Ovary (tissue), 9 donors: ENCODE data around the gene PLBD2. TPM values are rescaled to one million over a fixed set of nuclear protein-coding genes. Genes with fewer than 3 reads are reported as not detected.

Source experiments
- DNase-seq, 5 donors: peaks; one replicate each; pipeline ENCODE4 v3.0.0-alpha.2; 2019 to 2020
- H3K27ac ChIP-seq, 2 donors: fragments of 200-600 bp; one replicate each; pipeline versions ENCODE4 v1.5.1 to v1.8.0; 2019 to 2022
- H3K27me3 ChIP-seq: fragments of 200-600 bp; one replicate; pipeline ENCODE4 v1.8.0; 2022
- H3K36me3 ChIP-seq: fragments of 200-600 bp; sonication (generic); one replicate; pipeline ENCODE4 v1.5.1; 2019
- H3K4me1 ChIP-seq: one replicate; pipeline ENCODE4 v1.8.1; 2013; ENCODE audit warnings: mild to moderate bottlenecking, moderate library complexity; ENCODE audit not compliant: insufficient read depth
- H3K4me3 ChIP-seq: fragments of 200-600 bp; sonication (generic); one replicate; pipeline ENCODE4 v1.5.1; 2017
- H3K9me3 ChIP-seq, 2 donors: fragments of 200-600 bp in 1 of 2; sonication (generic) in 1 of 2; one replicate each; pipeline versions ENCODE4 v1.5.1 to v1.8.1; 2013 to 2019; ENCODE audit warnings: mild to moderate bottlenecking in 1 of 2, moderate library complexity in 1 of 2
- CTCF ChIP-seq, 3 donors: fragments of 450-650 bp in 2 of 3; fragments of 200-600 bp in 1 of 3; IDR thresholded peaks; one replicate each; pipeline versions ENCODE4 v1.5.1 to v1.8.0; 2016 to 2022; ENCODE audit warnings: antibody characterized with exemption in 3 of 3, mild to moderate bottlenecking in 1 of 3
- EP300 ChIP-seq: sonication (generic); formaldehyde crosslinking; IDR thresholded peaks from one replicate; pipeline ENCODE4 v1.6.1; 2017; ENCODE audit warnings: antibody characterized with exemption
- POLR2A ChIP-seq: fragments of 450-650 bp; IDR thresholded peaks from one replicate; pipeline ENCODE4 v1.6.1; 2017; ENCODE audit warnings: antibody characterized with exemption, mild to moderate bottlenecking, moderate library complexity
- WGBS, 3 donors: extraction: QIAGEN DNeasy Blood & Tissue Kit in 1 of 3; methylation state at CpG; one replicate each; pipeline versions ENCODE4 v1.1.5 to v1.1.7; 2013 to 2017; 5-methylcytosine and 5-hydroxymethylcytosine counted together
- intact Hi-C, 4 donors: fragments of 100-400 bp; cut with DNase I; formaldehyde crosslinking; loops; one replicate each; pipeline versions ENCODE4 v1.11.0 to v1.15.1; 2022 to 2023
- polyA plus RNA-seq, 2 donors: library from polyadenylated mRNA; stranded (reverse); fragments of 200-250 nt in 1 of 2; fragments of 350-450 nt in 1 of 2; fragmentation: Illumina TruSeq in 1 of 2; extraction: RNeasy Lipid Tissue Mini Kit (QIAGEN cat#74804) in 1 of 2; gene quantifications; one replicate each; pipeline ENCODE4 v1.2.3, GENCODE V29; 2013 to 2014
- total RNA-seq, 7 donors: library from RNA; depleted of rRNA in 2 of 7; stranded (reverse); fragments of >200 nt in 2 of 7; fragmentation: NEBNext Ultra II Directional in 3 of 7; extraction: Animal tissue kit (Norgen Biotek cat#: 25700) in 3 of 7; gene quantifications; one replicate each; pipeline versions ENCODE4 v1.1.0 to v1.2.4, GENCODE V29; 2016 to 2023
- donor health status: DM: no; HTN: no; CAD: no; lungs with moderate emphysema.
- donor health status: DM: no; HTN: no; CAD: no.
- donor health status: Bipolar disorder and iron deficiency.
- donor health status: DM: yes; HTN: yes; CAD: no.
- donor health status: DM: no; HTN: no; CAD: no.
- donor health status: DM: yes; HTN: yes; CAD: no.

The PLBD2 gene
- total and polyA plus RNA-seq, 9 donors, result 31.5 to 135 (median 81.9) TPM

GRCh38 chr12:113386866-113387566, 28.6 kb downstream of the PLBD2 start:
- no peak overlapping the region for H3K27ac ChIP-seq
- H3K27me3 ChIP-seq, result no peaks in the 10 kb centered on the region
- H3K9me3 ChIP-seq, result no peaks in the 10 kb centered on the region
- H3K4me1 ChIP-seq, result no peaks in the 10 kb centered on the region
- H3K36me3 ChIP-seq, result no peaks in the 10 kb centered on the region
- 91 to 94% (median 91%) methylated on average over 12 of the region's 12 CpGs for WGBS, 3 donors
- intact Hi-C loops, result no loop called here
- DNase-seq, result no peak
- TF ChIP-seq CTCF (IDR thresholded peaks at IDR 0.05) (no peak), POLR2A (no peak), EP300 (no peak)
- no peak overlapping the region for H3K4me3 ChIP-seq

- no peaks in the 10 kb centered on the region for H3K36me3 ChIP-seq
- H3K4me3 ChIP-seq, result no peak overlapping the region
- 84 to 93% (median 92%) methylated on average over 11 of the region's 11 CpGs for WGBS, 3 donors
- no peak for TF ChIP-seq POLR2A
- no peak for TF ChIP-seq CTCF (IDR thresholded peaks at IDR 0.05)
- TF ChIP-seq EP300, result no peak
- no peaks in the 10 kb centered on the region for H3K27me3 ChIP-seq
- H3K9me3 ChIP-seq, result no peaks in the 10 kb centered on the region
- H3K4me1 ChIP-seq, result no peaks in the 10 kb centered on the region
- H3K27ac ChIP-seq, result no peak overlapping the region
- no peak for DNase-seq
- intact Hi-C loops, result no loop called here
Observed at GRCh38 chr12:113387631-113388030, 29.2 kb downstream of the PLBD2 start.

DNA sequence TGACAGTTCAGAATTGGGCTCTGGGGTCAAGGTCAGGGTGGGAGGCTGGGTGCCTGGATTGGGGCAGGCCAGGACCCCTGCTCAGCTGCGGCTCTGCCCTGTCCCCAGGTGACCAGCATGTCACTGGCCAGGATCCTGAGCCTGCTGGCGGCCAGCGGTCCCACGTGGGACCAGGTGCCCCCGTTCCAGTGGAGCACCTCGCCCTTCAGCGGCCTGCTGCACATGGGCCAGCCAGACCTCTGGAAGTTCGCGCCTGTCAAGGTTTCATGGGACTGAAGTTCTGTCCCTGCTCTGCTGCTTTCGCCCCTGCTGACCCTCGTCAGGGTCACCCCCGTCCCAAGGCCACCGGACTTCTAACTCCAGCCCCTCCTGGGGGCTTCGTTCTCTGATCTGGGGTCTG, 30.0 kb downstream of the PLBD2 start:
- DNase-seq, result no peak
- H3K36me3 ChIP-seq, result no peaks in the 10 kb centered on the region
- H3K4me3 ChIP-seq, result no peak overlapping the region
- H3K27ac ChIP-seq, result no peak overlapping the region
- intact Hi-C loops, result no loop called here
- H3K4me1 ChIP-seq, result no peaks in the 10 kb centered on the region
- WGBS, 3 donors, result 85 to 91% (median 88%) methylated on average over 14 of the region's 14 CpGs
- no peaks in the 10 kb centered on the region for H3K27me3 ChIP-seq
- TF ChIP-seq EP300 (no peak), CTCF (IDR thresholded peaks at IDR 0.05) (no peak), POLR2A (no peak)
- no peaks in the 10 kb centered on the region for H3K9me3 ChIP-seq

- Histone ChIP-seq H3K4me1 (no peaks in the 10 kb centered on the region), H3K4me3 (no peak overlapping the region), H3K9me3 (no peaks in the 10 kb centered on the region), H3K27ac (no peak overlapping the region), H3K36me3 (no peaks in the 10 kb centered on the region), H3K27me3 (no peaks in the 10 kb centered on the region)
- 81 to 92% (median 89%) methylated on average over 6 of the region's 6 CpGs for WGBS, 3 donors
- intact Hi-C loops, result no loop called here
- no peak for TF ChIP-seq POLR2A
- TF ChIP-seq CTCF (IDR thresholded peaks at IDR 0.05), result no peak
- TF ChIP-seq EP300, result no peak
- DNase-seq, result no peak
Observed at GRCh38 chr12:113390064-113391043, 32.0 kb downstream of the PLBD2 start.
